K562 (cell line): ENCODE data around the gene TRUB2. TPM values are rescaled to one million over a fixed set of nuclear protein-coding genes. Genes with fewer than 3 reads are reported as not detected.

Source experiments
- HNRNPLL ChIP-seq: fragments of 200-400 bp; formaldehyde crosslinking; IDR thresholded peaks from 2 replicates; pipeline ENCODE4 v1.6.1; 2017; ENCODE audit warnings: low read length, low read depth, mild to moderate bottlenecking; ENCODE audit not compliant: poor library complexity, severe bottlenecking
- JUNB ChIP-seq: fragments of 450-650 bp; formaldehyde crosslinking; conservative IDR thresholded peaks from 2 replicates; pipeline ENCODE4 v1.4.0; 2020; ENCODE audit warnings: mild to moderate bottlenecking
- KDM5B ChIP-seq: fragments of 200-600 bp; sonication (generic); IDR thresholded peaks from 2 replicates; pipeline ENCODE4 v1.6.1; 2012; ENCODE audit warnings: low read depth, mild to moderate bottlenecking, moderate library complexity, low read length, control low read depth, inconsistent platforms; ENCODE audit not compliant: insufficient replicate concordance
- NUFIP1 ChIP-seq: fragments of 450-650 bp; IDR thresholded peaks from 2 replicates; pipeline ENCODE4 v1.6.1; 2018; ENCODE audit not compliant: partially characterized antibody
- RBM34 ChIP-seq: fragments of 200-400 bp; formaldehyde crosslinking; IDR thresholded peaks from 2 replicates; pipeline ENCODE4 v1.6.1; 2018; ENCODE audit warnings: low read length, borderline replicate concordance; ENCODE audit not compliant: insufficient read depth
- REST ChIP-seq, 2 experiments: fragments of 450-650 bp; formaldehyde crosslinking in 1 of 2; IDR thresholded peaks; 2 replicates each; pipeline versions ENCODE4 v1.4.0 to v1.6.1; 2014 to 2020; ENCODE audit warnings: mild to moderate bottlenecking in 2 of 2, borderline replicate concordance in 1 of 2, low read depth in 1 of 2
- SMAD1 ChIP-seq: fragments of 150-350 bp; IDR thresholded peaks from 2 replicates; pipeline ENCODE4 v1.6.1; 2014; ENCODE audit warnings: low read length, low read depth; ENCODE audit not compliant: partially characterized antibody
- TEAD4 ChIP-seq, 2 experiments: sonication (generic) in 1 of 2; formaldehyde crosslinking in 1 of 2; IDR thresholded peaks; 2 replicates each; pipeline versions ENCODE4 v1.6.1 to v1.8.0; 2012 to 2022; ENCODE audit warnings: borderline replicate concordance in 1 of 2, inconsistent platforms in 1 of 2, low read length in 1 of 2, mild to moderate bottlenecking in 1 of 2, missing genetic modification reagents in 1 of 2
- ZFP30 ChIP-seq: fragments of 250-450 bp; sonication (Bioruptor Pico); IDR thresholded peaks from 2 replicates; pipeline ENCODE4 v1.8.0; 2022; ENCODE audit warnings: moderate library complexity, mild to moderate bottlenecking, inconsistent platforms, borderline replicate concordance
- ZKSCAN1 ChIP-seq: fragments of 150-350 bp; IDR thresholded peaks from 2 replicates; pipeline ENCODE4 v1.6.1; 2016; ENCODE audit warnings: low read depth, low read length
- ZNF445 ChIP-seq: fragments of 250-450 bp; sonication (Bioruptor Pico); IDR thresholded peaks from 2 replicates; pipeline ENCODE4 v1.4.0; 2020; ENCODE audit warnings: low read depth, mild to moderate bottlenecking, moderate library complexity
- polyA plus RNA-seq, 8 experiments: library from polyadenylated mRNA; depleted of rRNA in 4 of 8; stranded (reverse) in 5 of 8; unstranded in 3 of 8; fragments of >200 nt; fragmentation: Nextera tagmentation in 2 of 8; fragmentation: Illumina TruSeq in 1 of 8; extraction: Ambion mirVana in 2 of 8; extraction: Trizol in 1 of 8; gene quantifications; 2 replicates each; pipeline versions ENCODE4 v1.2.1 to v1.2.3, GENCODE V29; 2011 to 2014; ENCODE audit warnings: inconsistent platforms in 1 of 8, missing spikeins in 1 of 8
- total RNA-seq, 7 experiments: library from RNA; depleted of rRNA in 6 of 7; stranded (reverse); fragments of >200 nt in 6 of 7; fragmentation: Illumina TruSeq in 2 of 7; extraction: Trizol in 2 of 7; gene quantifications; 2 replicates each; pipeline versions ENCODE4 v1.2.1 to v1.2.3, GENCODE V29; 2011 to 2021; ENCODE audit warnings: low replicate concordance in 1 of 7

TRUB2 gene
- total and polyA plus RNA-seq, 9 of the 15 experiments (the other 6 are each of a cell fraction or from before 2014, with no cell fraction given) = 9.3 to 110 (median 63.0) TPM

GRCh38 chr9:128276008-128276573, 46.2 kb downstream of the TRUB2 start, which contains the start of gene SWI5 (continued):
- peak; percentile 5; the same call in 1 of the 2 replicates for TF ChIP-seq JUNB
- no peak for TF ChIP-seq TEAD4 (IDR thresholded peaks at IDR 0.05; ENCODE audit: low read length)
- TF ChIP-seq TEAD4 (CRISPR knock-in tag; IDR thresholded peaks at IDR 0.05; ENCODE audit: borderline replicate concordance) = no peak
- TF ChIP-seq ZKSCAN1 = peak; percentile 13; the same call in 1 of the 2 replicates
- peak; percentile 61; the same call in 1 of the 2 replicates for TF ChIP-seq ZFP30
- 0 out of 2 replicates have a peak, but pooled peaks have one; percentile 11 for TF ChIP-seq RBM34
- TF ChIP-seq HNRNPLL = peak; percentile 79
- TF ChIP-seq KDM5B = peak; percentile 98
- TF ChIP-seq ZNF445 (CRISPR knock-in tag) = peak; percentile 16; the same call in 1 of the 2 replicates
- TF ChIP-seq REST (IDR thresholded peaks at IDR 0.05; ENCODE audit: borderline replicate concordance) = no peak
- peak; percentile 71 for TF ChIP-seq REST (CRISPR knock-in tag; IDR thresholded peaks at IDR 0.05; ENCODE audit: low read depth)
- no peak for TF ChIP-seq NUFIP1
- TF ChIP-seq SMAD1 = peak; percentile 63
